ENCODE data around the gene UNC119.

UNC119 gene

GRCh38 chr17:28499684-28500357 lies 52.6 kb downstream of the UNC119 start:
- DNase-seq (ENCODE audit: low read depth in 3 of 3, low spot score in 1 of 3) = no peak

GRCh38 chr17:28499364-28499664 lies 53.1 kb downstream of the UNC119 start:
- no peak for DNase-seq (ENCODE audit: low read depth in 3 of 3, low spot score in 1 of 3)

- DNase-seq (ENCODE audit: low read depth in 3 of 3, low spot score in 1 of 3) = no peak
These were observed 53.6 kb downstream of the UNC119 start for GRCh38 chr17:28498652-28499363.

GRCh38 chr17:28497931-28498330 lies 54.5 kb downstream of the UNC119 start:
- DNase-seq (ENCODE audit: low read depth in 3 of 3, low spot score in 1 of 3) = no peak

Measured in stimulated activated CD4-positive, alpha-beta T cell treated with anti-CD3 and anti-CD28 coated beads, TNF-alpha, amount 100 ng/mL, for 1 hour (primary cell).